Adrenal gland (tissue), 5 donors: ENCODE data around the gene TTC36.

Source experiments
- CTCF ChIP-seq, 6 experiments: fragments of 450-650 bp in 4 of 6; fragments of 200-600 bp in 2 of 6; sonication (generic) in 1 of 6; IDR thresholded peaks; 1 replicate in 5 of 6; 2 replicates in 1 of 6; pipeline versions ENCODE4 v1.5.1 to v1.8.0; 2016 to 2021; ENCODE audit warnings: antibody characterized with exemption in 6 of 6, mild to moderate bottlenecking in 2 of 6, moderate library complexity in 1 of 6
- POLR2A ChIP-seq, 2 donors: fragments of 450-650 bp; IDR thresholded peaks; one replicate each; pipeline ENCODE4 v1.6.1; 2017; ENCODE audit warnings: antibody characterized with exemption in 2 of 2, mild to moderate bottlenecking in 2 of 2, moderate library complexity in 1 of 2
- donor health status: DM: no; HTN: no; CAD: no.

GRCh38 chr11:118488480-118489109 lies 38.7 kb upstream of the TTC36 start:
- peak; percentile 73 to 82 (median 80) for TF ChIP-seq CTCF (IDR thresholded peaks at IDR 0.05)
- no peak for TF ChIP-seq POLR2A (IDR thresholded peaks at IDR 0.05)
